Activated CD8-positive, alpha-beta T cell treated with anti-CD3 and anti-CD28 coated beads for 36 hours (primary cell): ENCODE data around the gene MAP6D1. TPM values are rescaled to one million over a fixed set of nuclear protein-coding genes. Genes with fewer than 3 reads are reported as not detected.
A peak's percentile ranks its signal among the peaks of the same experiment; 100 is the strongest.

Experiments
- ATAC-seq: fragments of 200-7000 bp; cut with Tn5 transposase; one replicate; pipeline ENCODE4 v1.10.0; 2021; ENCODE audit warnings: mild to moderate bottlenecking, moderate library complexity
- CTCF ChIA-PET: fragments of 350-600 bp; sonication (Branson Sonifier 250); formaldehyde crosslinking; loops from one replicate; lab custom pipeline; 2021; ENCODE audit warnings: antibody characterized with exemption; lab: Charles Lee
- POLR2A ChIA-PET: fragments of 350-600 bp; sonication (Branson Sonifier 250); formaldehyde crosslinking; loops from one replicate; lab custom pipeline; 2021; ENCODE audit warnings: antibody characterized with exemption; lab: Charles Lee
- DNase-seq: peaks from one replicate; pipeline ENCODE4 v3.0.0-alpha.2; 2020
- H3K27ac Mint-ChIP-seq: one replicate; pipeline ENCODE4 v1.8.0; 2021; ENCODE audit warnings: mild to moderate bottlenecking, mixed read lengths
- H3K27me3 Mint-ChIP-seq: one replicate; pipeline ENCODE4 v1.8.0; 2021; ENCODE audit warnings: mixed read lengths
- H3K36me3 Mint-ChIP-seq: one replicate; pipeline ENCODE4 v1.8.0; 2021; ENCODE audit warnings: low read depth, mixed read lengths
- H3K4me1 Mint-ChIP-seq: one replicate; pipeline ENCODE4 v1.8.0; 2021; ENCODE audit warnings: low read depth, mixed read lengths
- H3K4me3 Mint-ChIP-seq: one replicate; pipeline ENCODE4 v1.8.0; 2021; ENCODE audit warnings: mild to moderate bottlenecking, moderate library complexity, mixed read lengths
- H3K9me3 Mint-ChIP-seq: one replicate; pipeline ENCODE4 v1.8.0; 2021; ENCODE audit warnings: mixed read lengths
- CTCF ChIP-seq: fragments of 200-600 bp; IDR thresholded peaks from one replicate; pipeline ENCODE4 v1.8.0; 2022; ENCODE audit warnings: antibody characterized with exemption, mild to moderate bottlenecking
- intact Hi-C: fragments of 100-400 bp; cut with micrococcal nuclease; formaldehyde crosslinking; loops from one replicate; pipeline ENCODE4 v1.10.0; 2022
- total RNA-seq, 2 experiments: library from RNA; stranded (reverse); gene quantifications; one replicate each; pipeline ENCODE4 v1.2.3, GENCODE V29; 2021

Gene MAP6D1
- total RNA-seq, 2 experiments from 2014 or later, result 3.8 to 4.3 TPM

GRCh38 chr3:183766107-183766506 is 59.3 kb downstream of the MAP6D1 start:
- Mint-ChIP-seq H3K27me3 (no peaks in the 10 kb centered on the region), H3K36me3 (peaks cover 30% of the 10 kb centered on the region)

More at GRCh38 chr3:183766107-183766506, 59.3 kb downstream of the MAP6D1 start:
- TF ChIP-seq CTCF, result no peak
- H3K4me3 Mint-ChIP-seq, result no peak overlapping the region
- ChIA-PET POLR2A (interaction anchor here (1.3 kb wide), 1 partner anchor 181 kb away, joined by 3 read pairs; no protein-coding TSS in a partner anchor), CTCF (interaction anchor here (0.5 to 2.9 kb wide), 9 partner anchors 9 to 311 kb away, joined by 3 to 19 read pairs (median 4); no protein-coding TSS in a partner anchor)
- H3K4me1 Mint-ChIP-seq, result peaks cover 9% of the 10 kb centered on the region
- H3K9me3 Mint-ChIP-seq, result no peaks in the 10 kb centered on the region
- intact Hi-C loops, result no loop called here
- peak overlapping the region; percentile 56 for H3K27ac Mint-ChIP-seq
- DNase-seq, result no peak
- ATAC-seq, result no peak

Other genes starting within 250 kb of the MAP6D1 start
- gene KLHL24, start 190.0 kb downstream of the MAP6D1 start, total RNA-seq, result 10 to 100 TPM; 10.5 to 10.8 TPM
- 10 to 100 TPM; 65.0 to 67.7 TPM for gene YEATS2, start 127.8 kb downstream of the MAP6D1 start, total RNA-seq
- 10 to 100 TPM; 80.0 to 83.5 TPM for gene PARL, start 59.3 kb upstream of the MAP6D1 start, total RNA-seq
- 10 to 100 TPM; 16.2 to 17.7 TPM for gene ABCC5, start 192.3 kb upstream of the MAP6D1 start, total RNA-seq
- gene HTR3D, start 206.2 kb upstream of the MAP6D1 start, total RNA-seq, result not detected
- not detected for gene HTR3C, start 227.5 kb upstream of the MAP6D1 start, total RNA-seq